ENCODE measurements around the gene SLC5A5. TPM values are rescaled to one million over a fixed set of nuclear protein-coding genes. Genes with fewer than 3 reads are reported as not detected.

The SLC5A5 gene
- total RNA-seq, 4 donors from 2014 or later = 0.34 to 4.3 (median 2.6) TPM

DNA sequence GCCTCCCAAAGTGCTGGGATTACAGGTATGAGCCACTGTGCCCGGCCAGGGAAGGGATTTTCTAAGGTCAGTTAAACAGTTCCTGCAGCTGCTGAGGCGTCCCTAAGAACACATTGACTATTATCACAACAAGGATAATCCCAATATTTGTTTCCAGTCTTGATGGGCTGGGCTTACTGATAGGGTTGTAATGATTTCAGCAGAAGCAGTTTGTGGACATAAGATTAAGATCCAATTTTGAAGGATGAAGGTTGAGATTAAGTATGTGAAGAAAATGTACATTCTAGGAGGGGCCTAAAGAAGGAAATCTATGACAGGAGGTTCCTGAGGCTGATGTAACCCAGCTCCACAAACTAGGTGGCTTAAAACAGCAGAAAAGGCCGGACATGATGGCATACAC, 50.4 kb downstream of the SLC5A5 start:
- intact Hi-C loops (cut with DNase I) = no loop called here
- no peaks in the 10 kb centered on the region for H3K9me3 ChIP-seq
- WGBS, 2 donors = 70 to 79% methylated on average over 3 of the region's 3 CpGs
- H3K27me3 ChIP-seq = no peaks in the 10 kb centered on the region
- H3K36me3 ChIP-seq = no peaks in the 10 kb centered on the region
- no peak overlapping the region for H3K27ac ChIP-seq
- DNase-seq = no peak
- H3K4me1 ChIP-seq = no peaks in the 10 kb centered on the region
- no peak for TF ChIP-seq POLR2A (IDR thresholded peaks at IDR 0.05)
- TF ChIP-seq, protein P1, sequence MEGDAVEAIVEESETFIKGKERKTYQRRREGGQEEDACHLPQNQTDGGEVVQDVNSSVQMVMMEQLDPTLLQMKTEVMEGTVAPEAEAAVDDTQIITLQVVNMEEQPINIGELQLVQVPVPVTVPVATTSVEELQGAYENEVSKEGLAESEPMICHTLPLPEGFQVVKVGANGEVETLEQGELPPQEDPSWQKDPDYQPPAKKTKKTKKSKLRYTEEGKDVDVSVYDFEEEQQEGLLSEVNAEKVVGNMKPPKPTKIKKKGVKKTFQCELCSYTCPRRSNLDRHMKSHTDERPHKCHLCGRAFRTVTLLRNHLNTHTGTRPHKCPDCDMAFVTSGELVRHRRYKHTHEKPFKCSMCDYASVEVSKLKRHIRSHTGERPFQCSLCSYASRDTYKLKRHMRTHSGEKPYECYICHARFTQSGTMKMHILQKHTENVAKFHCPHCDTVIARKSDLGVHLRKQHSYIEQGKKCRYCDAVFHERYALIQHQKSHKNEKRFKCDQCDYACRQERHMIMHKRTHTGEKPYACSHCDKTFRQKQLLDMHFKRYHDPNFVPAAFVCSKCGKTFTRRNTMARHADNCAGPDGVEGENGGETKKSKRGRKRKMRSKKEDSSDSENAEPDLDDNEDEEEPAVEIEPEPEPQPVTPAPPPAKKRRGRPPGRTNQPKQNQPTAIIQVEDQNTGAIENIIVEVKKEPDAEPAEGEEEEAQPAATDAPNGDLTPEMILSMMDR (IDR thresholded peaks at IDR 0.05) = no peak
- H3K4me3 ChIP-seq (replicated peaks in 1 of 3) = no peak overlapping the region

GRCh38 chr19:17926044-17926443, 54.3 kb downstream of the SLC5A5 start:
- intact Hi-C loops (cut with DNase I) = no loop called here
- TF ChIP-seq, protein P1 (IDR thresholded peaks at IDR 0.05) = no peak
- no peak for TF ChIP-seq POLR2A (IDR thresholded peaks at IDR 0.05)
- H3K27me3 ChIP-seq = no peaks in the 10 kb centered on the region
- no peaks in the 10 kb centered on the region for H3K36me3 ChIP-seq
- DNase-seq = no peak
- WGBS, 2 donors = 85 to 90% methylated on average over 4 of the region's 4 CpGs
- no peak overlapping the region for H3K27ac ChIP-seq
- H3K4me1 ChIP-seq = no peaks in the 10 kb centered on the region
- H3K4me3 ChIP-seq (replicated peaks in 1 of 3) = no peak overlapping the region
- no peaks in the 10 kb centered on the region for H3K9me3 ChIP-seq

DNA sequence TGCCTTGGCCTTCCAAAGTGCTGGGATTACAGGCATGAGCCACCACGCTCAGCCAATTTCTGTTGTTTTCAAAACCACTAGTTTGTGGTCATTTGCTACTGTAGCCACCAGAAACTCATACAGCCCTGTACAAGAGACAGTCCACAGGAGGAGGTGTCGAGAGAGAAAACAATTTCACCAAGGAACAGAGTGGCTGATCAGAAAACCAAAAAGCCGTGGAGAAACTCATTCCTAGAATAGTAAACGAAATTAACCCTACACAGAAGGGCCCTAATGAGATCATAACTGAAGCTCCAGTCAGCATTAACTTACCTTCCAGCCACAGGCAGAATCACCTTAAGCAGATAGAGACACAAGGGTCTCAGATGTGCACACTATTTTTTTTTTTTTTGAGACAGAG, 57.3 kb downstream of the SLC5A5 start:
- 70 to 74% methylated on average over 4 of the region's 4 CpGs for WGBS, 2 donors
- H3K36me3 ChIP-seq = no peaks in the 10 kb centered on the region
- no peaks in the 10 kb centered on the region for H3K27me3 ChIP-seq
- TF ChIP-seq, protein P1 (IDR thresholded peaks at IDR 0.05) = no peak
- TF ChIP-seq POLR2A (IDR thresholded peaks at IDR 0.05) = no peak
- no peak overlapping the region for H3K4me3 ChIP-seq (replicated peaks in 1 of 3)
- H3K4me1 ChIP-seq = peaks cover 11 to 16% of the 10 kb centered on the region in 2 donors
- H3K9me3 ChIP-seq = no peaks in the 10 kb centered on the region
- no peak for DNase-seq
- H3K27ac ChIP-seq = no peak overlapping the region
- intact Hi-C loops (cut with DNase I) = no loop called here

- H3K36me3 ChIP-seq = peaks cover 0 to 3% of the 10 kb centered on the region in 2 donors
- no peaks in the 10 kb centered on the region for H3K27me3 ChIP-seq
- 29 to 30% methylated on average over 14 of the region's 14 CpGs for WGBS, 2 donors
- DNase-seq = peak; percentile 32 to 37
- TF ChIP-seq, protein P1 (IDR thresholded peaks at IDR 0.05) = no peak
- no peak for TF ChIP-seq POLR2A (IDR thresholded peaks at IDR 0.05)
- intact Hi-C loops (cut with DNase I) = loop anchor here (2.0 kb wide), 1 partner anchor 73 kb away; the partner anchor contains the start of gene RPL18A
- peak overlapping the region in 1 of 3 donors; percentile 65 for H3K4me3 ChIP-seq (replicated peaks in 1 of 3)
- H3K4me1 ChIP-seq = peaks cover 11 to 16% of the 10 kb centered on the region in 2 donors
- H3K9me3 ChIP-seq = no peaks in the 10 kb centered on the region
- H3K27ac ChIP-seq = no peak overlapping the region
These were observed 59.9 kb downstream of the SLC5A5 start for GRCh38 chr19:17931532-17932191.
